SW480 (cell line): Measurements from ENCODE around the gene INSIG2.

Experiments used
- DNase-seq: peaks from one replicate; pipeline ENCODE4 v3.0.0-alpha.2; 2016; ENCODE audit warnings: low spot score

The INSIG2 gene

DNA sequence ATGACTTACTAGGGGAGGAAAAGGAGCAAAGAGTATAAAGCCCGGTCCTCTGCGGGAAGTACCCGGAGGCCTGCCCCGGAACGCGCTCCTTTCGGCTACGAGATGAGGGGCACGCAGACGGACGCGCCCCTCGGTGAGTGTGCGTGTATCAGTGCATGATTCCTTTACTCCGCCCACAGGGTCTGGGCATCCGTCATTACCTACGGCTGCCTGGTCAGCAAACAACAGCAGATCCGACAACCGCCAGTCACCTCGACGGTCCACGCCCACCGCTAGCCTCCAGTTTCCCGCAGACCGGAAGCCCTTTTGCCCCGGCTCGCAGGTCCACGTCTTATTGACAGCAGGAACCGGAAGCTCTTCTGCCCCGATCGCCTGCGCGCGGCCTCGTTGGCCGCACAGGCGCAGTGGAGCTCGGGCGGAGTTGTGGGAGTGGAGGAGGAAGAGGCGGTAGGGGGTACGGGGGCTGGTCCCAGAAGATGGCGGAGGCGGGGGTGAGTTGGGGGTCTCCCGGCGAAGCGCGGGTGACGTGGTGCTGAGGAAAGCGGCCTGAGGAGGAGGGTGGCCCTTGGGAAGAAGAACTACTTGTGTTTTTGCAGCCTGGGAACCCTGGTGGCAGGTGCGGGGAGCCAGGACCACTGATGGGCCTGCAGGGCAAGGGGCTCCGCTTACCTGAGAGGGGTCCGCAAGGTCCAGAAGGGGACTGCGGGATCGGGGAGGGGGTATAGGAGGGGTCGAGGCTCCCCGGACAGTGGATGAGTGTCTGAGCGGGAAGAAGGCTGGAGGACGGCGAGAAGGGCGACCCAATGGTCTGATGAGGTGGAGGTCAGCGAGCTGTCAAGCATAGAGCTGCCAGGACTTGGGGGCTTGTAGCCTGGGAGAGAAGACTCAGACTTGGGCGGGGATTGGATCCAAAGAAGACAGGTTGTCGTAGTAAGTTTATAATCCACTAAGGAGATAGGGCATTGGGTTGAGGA is at the start of gene INSIG2:
Gene INSIG2, plus strand, starts transcription at position 421 of the 974 bp plus-strand sequence. CDS start 8,086 bp downstream, outside the sequence.
- peak; percentile 99 for DNase-seq

GRCh38 chr2:118040891-118041290 is 47.4 kb upstream of the INSIG2 start:
- DNase-seq: no peak

GRCh38 chr2:118044103-118044716 is 44.1 kb upstream of the INSIG2 start:
- DNase-seq: no peak

GRCh38 chr2:118044854-118045253 is 43.4 kb upstream of the INSIG2 start:
- no peak for DNase-seq

DNA sequence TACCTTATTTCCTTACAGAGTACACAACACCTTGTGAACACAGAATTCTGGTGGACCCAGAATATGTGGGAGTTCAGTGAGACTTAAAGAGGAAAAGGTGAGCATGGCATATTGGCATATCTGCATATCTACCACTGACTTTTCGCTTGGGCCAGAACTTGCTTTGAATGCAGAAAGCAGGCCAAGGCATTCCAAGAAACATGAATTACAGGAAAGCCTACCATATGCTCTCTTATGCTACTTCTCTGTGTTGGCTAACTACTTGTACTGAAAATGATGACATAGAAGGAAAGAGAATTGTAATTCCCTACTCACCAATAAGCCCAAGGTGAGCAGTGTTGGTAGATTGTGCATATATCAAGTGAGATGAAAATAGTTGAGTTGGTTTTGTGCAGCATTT is 43.0 kb upstream of the INSIG2 start:
- DNase-seq: no peak

DNA sequence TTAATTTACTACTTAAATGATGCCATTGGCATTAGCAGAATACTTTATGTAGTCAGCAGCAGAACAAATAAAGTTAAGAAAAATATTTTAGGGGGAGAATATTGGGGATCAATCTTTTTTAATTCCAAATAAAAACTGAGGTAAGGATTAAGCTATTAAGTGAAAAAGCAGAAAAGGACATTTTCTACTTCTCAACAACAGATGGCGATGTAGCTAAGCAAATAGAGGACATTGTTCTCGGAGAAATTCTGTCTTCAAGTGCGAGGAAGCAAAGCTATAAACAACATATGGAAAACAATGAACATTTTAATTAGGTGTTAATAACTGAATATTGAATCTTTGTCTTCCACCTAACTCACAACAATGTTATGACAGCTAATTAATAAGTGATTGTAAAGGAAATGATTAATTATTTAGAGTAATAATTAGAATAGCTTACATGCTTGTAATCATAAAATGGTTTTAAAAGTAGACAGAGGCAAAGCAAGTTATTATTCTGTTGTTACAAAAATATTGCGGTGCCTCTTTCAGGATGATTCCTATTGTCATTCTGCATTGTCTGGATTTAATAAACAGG is 41.5 kb upstream of the INSIG2 start:
- peak; percentile 68 for DNase-seq

- no peak for DNase-seq
These were observed 40.9 kb upstream of the INSIG2 start for GRCh38 chr2:118047380-118047826.

GRCh38 chr2:118048401-118048800 is 39.9 kb upstream of the INSIG2 start:
- no peak for DNase-seq

DNA sequence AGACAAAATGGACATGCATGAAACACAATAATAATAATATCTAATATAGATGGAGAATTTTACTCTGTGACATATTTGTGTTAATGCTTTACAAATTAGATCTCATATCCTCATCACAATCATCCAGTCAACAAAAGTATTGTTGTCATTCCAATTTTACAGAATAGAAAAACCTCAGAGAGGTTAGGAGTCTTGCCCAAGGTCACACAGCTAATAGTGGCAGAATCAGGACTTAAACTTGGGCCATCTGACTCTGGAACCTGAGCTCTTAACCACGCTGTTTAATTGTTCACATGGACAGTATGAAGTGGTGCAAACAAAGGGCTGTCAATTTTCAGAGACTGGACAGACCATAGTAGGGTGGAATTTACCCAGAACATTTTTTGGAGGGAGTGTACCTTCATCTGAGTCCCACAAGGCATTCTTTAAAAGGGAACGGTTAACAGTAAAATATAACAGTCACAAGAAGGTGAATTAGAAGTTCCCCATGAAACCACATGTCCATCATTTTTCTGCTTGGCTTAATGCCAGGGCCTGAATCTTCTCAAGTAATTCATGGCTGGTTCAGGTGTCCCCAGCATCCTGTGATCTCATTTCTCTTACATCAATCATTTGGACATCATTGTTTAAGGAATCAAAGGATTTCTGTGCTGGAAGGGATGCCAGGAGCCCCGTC is 39.0 kb upstream of the INSIG2 start:
- no peak for DNase-seq

DNA sequence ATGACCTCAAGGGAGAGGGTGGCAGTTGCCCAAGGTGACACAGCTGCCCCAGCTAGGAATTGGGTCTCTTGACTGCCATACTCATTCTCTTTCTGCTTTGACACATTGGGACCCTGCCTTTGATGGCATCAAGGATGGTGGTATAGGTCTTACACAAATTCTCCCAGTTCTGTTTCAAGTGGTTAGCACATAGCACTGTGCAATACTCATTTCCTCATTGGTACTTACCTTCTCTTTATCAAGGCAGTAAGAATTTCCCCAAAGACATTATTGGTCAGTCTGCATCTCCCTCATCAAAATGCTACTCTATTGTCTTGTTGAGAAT is 38.5 kb upstream of the INSIG2 start:
- DNase-seq: peak; percentile 77

GRCh38 chr2:118050386-118050785 is 37.9 kb upstream of the INSIG2 start:
- DNase-seq: no peak

DNA sequence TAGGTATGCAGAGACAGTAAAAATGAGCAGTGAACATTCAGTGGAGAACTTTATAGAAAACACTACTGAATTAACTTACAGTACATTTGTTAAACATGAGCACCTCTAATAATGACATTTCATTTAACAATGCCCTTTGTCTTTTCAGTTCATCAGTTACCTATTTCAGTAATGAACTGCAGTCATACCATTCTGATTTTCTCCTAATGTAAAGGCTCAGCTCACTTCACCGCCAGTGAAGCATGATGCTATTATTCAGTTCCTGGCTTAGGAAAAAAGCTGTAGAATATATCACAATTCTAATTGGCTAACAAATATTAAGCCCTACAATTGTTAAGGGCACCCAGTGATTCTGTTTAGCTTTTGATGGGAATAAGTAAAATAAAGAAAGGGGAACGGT is 37.3 kb upstream of the INSIG2 start:
- DNase-seq: no peak

- DNase-seq: no peak
These were observed 36.4 kb upstream of the INSIG2 start for GRCh38 chr2:118051826-118052358.

DNA sequence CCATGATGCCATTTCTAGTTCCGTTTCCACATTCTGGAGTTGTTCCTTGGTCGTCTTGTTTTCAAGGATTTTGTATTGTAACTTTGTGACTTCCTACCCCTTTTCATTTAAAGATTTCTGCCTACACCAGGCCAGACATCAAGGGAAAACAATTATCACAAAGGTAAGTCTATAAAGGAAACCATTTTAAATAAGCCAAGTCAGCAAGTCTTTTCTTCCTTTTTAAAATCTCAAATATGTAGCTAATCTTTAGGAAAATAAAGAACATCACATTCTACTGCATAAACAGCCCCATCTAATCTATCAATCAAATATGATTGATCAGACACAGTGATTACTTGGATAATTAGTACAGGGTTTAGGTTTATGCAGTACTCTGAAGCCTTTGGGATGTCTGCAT is 35.8 kb upstream of the INSIG2 start:
- no peak for DNase-seq

DNA sequence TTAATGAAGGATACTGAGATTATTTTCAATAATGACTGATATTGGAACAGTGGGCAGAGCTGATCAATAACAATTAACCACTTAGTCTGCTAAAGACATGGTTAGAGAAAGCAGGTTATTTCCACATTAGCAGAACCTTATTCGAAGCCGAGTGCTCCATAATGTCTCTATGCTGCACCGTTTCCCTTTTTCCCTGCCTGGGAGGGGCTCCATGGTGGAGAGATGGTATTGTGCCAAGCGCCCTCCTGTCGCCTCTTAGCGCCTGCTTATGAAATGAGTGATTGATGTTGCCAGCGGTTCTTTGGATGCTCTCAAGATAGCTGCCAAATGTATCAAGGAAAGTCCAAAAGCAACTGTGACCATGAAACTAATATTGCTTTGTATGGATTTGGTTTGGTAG is 34.6 kb upstream of the INSIG2 start:
- no peak for DNase-seq

DNA sequence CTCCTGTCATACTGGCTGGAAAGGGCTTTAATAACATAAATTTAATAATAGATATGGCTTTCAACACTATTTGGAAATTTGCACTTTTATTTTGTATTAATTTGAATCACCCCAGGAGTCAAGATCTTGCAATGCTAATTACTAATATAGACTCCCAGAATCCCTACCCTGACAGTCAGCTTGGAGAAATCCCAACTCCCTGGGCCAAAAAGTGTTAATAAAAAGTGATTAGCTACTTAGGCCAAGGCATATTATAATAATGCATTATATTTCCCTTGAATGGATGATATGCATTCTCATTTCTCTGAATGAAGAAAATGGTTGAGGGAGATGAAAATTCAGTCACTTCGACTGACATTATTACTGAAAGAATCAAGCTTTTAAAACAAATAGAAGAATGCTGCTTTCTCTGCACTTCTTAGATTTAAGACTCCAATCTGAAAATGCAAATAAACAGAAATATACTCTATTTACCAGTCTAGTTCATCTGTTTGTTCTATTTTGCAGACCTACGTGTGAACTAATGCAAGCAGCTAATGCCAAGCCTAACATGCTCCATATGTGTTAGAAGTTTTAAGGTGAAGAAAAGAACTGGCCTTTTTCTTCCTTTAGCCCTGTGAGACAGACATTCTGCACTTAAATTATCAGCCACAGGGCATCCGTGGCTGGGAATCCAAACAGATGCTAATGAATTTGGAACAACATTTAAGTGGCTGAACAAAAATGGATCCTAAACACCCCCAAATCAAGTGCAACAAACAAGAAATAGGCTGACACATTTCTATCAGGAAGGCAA is 33.9 kb upstream of the INSIG2 start:
- DNase-seq: no peak

- DNase-seq: no peak
These were observed 32.6 kb upstream of the INSIG2 start for GRCh38 chr2:118055512-118056164.

- no peak for DNase-seq
These were observed 32.1 kb upstream of the INSIG2 start for GRCh38 chr2:118056165-118056534.

DNA sequence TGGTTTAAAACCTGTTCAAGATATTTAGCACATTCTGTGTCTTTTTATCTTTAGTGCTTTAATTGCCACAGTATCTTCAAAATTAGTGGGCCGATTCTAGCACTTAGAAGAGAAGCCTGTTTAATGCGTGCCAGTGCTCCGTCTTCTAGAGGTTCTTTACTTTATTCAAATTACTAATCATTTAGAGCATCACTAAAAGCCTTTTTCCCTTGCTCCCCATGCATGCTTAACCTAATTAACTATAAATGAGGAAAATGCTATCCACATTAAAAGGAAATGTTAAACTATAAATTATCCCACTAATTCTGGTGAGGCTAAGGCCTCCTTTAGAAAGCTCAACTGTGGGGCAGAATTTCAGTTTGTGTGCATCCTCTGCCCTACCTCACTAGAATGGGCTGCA is 31.5 kb upstream of the INSIG2 start:
- no peak for DNase-seq

- DNase-seq: no peak
These were observed 29.3 kb upstream of the INSIG2 start for GRCh38 chr2:118058951-118059350.

DNA sequence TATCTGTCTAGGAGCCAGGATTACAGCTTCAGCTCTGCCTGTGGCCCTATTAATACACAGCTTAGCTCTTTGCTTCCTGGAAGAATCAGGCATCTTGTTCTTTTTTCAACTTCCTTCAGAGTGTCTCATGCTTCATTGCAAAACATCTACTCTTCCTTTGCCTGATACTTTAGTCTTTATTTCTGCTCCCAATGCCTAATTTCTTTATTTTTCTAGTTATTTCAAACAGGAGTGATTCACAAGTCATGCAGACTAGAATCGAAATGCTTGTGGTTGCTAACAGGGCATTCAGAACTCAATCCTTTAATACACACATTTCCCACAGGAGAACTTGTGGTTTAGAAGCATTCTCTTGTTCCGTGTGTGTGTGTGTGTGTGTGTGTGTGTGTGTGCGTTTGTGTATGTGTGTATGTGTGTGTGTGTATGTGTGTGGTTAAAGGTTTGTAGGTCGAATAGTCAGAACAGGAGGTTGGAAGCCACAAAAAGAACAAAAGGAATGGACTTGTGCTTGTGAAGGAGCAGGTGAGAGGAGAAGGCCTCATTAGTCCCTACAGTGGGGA is 28.3 kb upstream of the INSIG2 start:
- peak; percentile 95 for DNase-seq
